Measurements from ENCODE around the gene RUNX1. TPM values are rescaled to one million over a fixed set of nuclear protein-coding genes. Genes with fewer than 3 reads are reported as not detected.

RUNX1 gene
- total and polyA plus RNA-seq, 2 donors (not counting 1 experiment from before 2014, with no cell fraction given) = 26.3 to 73.0 TPM

GRCh38 chr21:35046263-35046624 is 2.9 kb downstream of the RUNX1 start:
- no peak for ATAC-seq (ENCODE audit: low read depth)
- CTCF ChIA-PET = interaction anchor here (1.3 to 10.5 kb wide), 2 partner anchors 157 to 355 kb away, joined by 3 to 131 read pairs; no protein-coding TSS in a partner anchor
- H3K27ac ChIP-seq (ENCODE audit: low read length in 2 of 2) = peak overlapping the region; percentile 78 to 80
- H3K9ac ChIP-seq (ENCODE audit: low read length) = peak overlapping the region; percentile 77
- H3K4me1 ChIP-seq (ENCODE audit: control insufficient read depth in 2 of 2, insufficient read depth in 2 of 2, low read length in 2 of 2) = peaks cover 76 to 79% of the 10 kb centered on the region in 2 donors
- POLR2A ChIA-PET = interaction anchor here (2.5 to 3.3 kb wide), 2 partner anchors 19 to 156 kb away, joined by 19 to 21 read pairs; no protein-coding TSS in a partner anchor
- no peak for TF ChIP-seq EZH2 (IDR thresholded peaks at IDR 0.05; ENCODE audit: borderline replicate concordance, insufficient read depth, low read depth, low read length, poor library complexity, severe bottlenecking)
- TF ChIP-seq, protein P1, sequence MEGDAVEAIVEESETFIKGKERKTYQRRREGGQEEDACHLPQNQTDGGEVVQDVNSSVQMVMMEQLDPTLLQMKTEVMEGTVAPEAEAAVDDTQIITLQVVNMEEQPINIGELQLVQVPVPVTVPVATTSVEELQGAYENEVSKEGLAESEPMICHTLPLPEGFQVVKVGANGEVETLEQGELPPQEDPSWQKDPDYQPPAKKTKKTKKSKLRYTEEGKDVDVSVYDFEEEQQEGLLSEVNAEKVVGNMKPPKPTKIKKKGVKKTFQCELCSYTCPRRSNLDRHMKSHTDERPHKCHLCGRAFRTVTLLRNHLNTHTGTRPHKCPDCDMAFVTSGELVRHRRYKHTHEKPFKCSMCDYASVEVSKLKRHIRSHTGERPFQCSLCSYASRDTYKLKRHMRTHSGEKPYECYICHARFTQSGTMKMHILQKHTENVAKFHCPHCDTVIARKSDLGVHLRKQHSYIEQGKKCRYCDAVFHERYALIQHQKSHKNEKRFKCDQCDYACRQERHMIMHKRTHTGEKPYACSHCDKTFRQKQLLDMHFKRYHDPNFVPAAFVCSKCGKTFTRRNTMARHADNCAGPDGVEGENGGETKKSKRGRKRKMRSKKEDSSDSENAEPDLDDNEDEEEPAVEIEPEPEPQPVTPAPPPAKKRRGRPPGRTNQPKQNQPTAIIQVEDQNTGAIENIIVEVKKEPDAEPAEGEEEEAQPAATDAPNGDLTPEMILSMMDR (IDR thresholded peaks at IDR 0.05) = no peak
- H3K79me2 ChIP-seq (ENCODE audit: control insufficient read depth, insufficient read depth, low read length) = peaks cover 71% of the 10 kb centered on the region
- no peaks in the 10 kb centered on the region for H3K27me3 Mint-ChIP-seq
- peaks cover 36% of the 10 kb centered on the region for H4K20me1 ChIP-seq (ENCODE audit: control insufficient read depth, insufficient read depth, low read length, poor library complexity, severe bottlenecking)
- peak overlapping the region; percentile 90 for H3K4me3 Mint-ChIP-seq
- no peaks in the 10 kb centered on the region for H3K9me3 ChIP-seq (ENCODE audit: control extremely low read depth in 1 of 3, control insufficient read depth in 2 of 3, insufficient read depth in 1 of 3, low read length in 2 of 3)
- peak overlapping the region; percentile 87 for H3K4me2 ChIP-seq (replicated peaks; ENCODE audit: low read depth, low read length, poor library complexity, severe bottlenecking)
- H2AFZ ChIP-seq (ENCODE audit: insufficient read depth, low read depth, low read length, poor library complexity, severe bottlenecking) = peak overlapping the region; percentile 35
- intact Hi-C loops (cut with micrococcal nuclease) = loop anchor here (5.0 to 10.0 kb wide), 3 partner anchors 156 to 1209 kb away; no protein-coding TSS in a partner anchor
- no peaks in the 10 kb centered on the region for H3K27me3 ChIP-seq (replicated peaks in 1 of 4; ENCODE audit: control extremely low read depth in 1 of 4, control insufficient read depth in 3 of 4, insufficient read depth in 4 of 4, low read length in 3 of 4)
- peaks cover 94% of the 10 kb centered on the region for H3K4me1 Mint-ChIP-seq
- H3K4me3 ChIP-seq (ENCODE audit: control extremely low read depth in 1 of 5, extremely low read depth in 1 of 5, insufficient read depth in 1 of 5, low read depth in 2 of 5, low read length in 4 of 5) = peak overlapping the region; percentile 14 to 95 (median 64)
- no peaks in the 10 kb centered on the region for H3K9me3 Mint-ChIP-seq (ENCODE audit: insufficient read depth)
- 2% methylated on average over 6 of the region's 6 CpGs for WGBS (ENCODE audit: insufficient coverage)
- peak overlapping the region; percentile 84 for H3K27ac Mint-ChIP-seq
- peaks cover 0 to 22% of the 10 kb centered on the region in 2 experiments for H3K36me3 ChIP-seq (replicated peaks in 1 of 2; ENCODE audit: control extremely low read depth in 1 of 2, control insufficient read depth in 1 of 2, extremely low read depth in 1 of 2, insufficient read depth in 2 of 2, low read length in 1 of 2)
- DNase-seq = no peak

DNA sequence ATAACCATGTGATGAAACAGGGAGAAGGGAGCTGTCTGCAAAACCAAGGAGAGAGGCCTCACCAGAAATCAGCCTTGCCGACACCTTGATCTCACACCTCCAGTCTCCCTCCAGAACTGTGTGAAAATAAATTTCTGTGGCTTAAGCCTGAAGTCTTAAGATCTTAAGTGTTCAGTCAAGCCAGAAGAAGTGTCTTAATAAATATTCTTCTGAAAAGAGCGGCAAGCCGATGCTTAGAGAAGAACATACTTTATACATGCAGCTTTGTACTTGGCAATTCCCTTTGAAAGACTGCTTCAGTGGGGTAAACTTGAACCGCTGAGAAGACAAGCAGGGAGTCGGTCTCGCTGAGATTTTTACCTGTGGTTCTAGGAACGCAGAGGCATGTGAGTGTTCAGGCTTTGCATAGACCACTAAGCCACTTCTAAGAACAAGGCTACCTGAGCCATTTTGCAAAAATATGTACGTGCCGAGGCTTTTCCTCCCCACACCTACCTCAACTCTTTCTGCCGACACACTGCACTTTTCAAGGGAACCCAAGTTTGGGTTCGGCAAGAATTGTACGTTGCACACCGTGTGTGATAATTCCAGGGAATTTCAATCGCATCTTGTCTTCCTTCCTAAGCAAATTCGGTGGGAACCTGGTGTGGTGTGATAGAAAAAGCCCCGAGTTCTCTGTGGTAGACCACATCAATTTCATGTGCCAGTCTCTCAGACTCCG is 3.4 kb downstream of the RUNX1 start:
- ATAC-seq (ENCODE audit: low read depth) = no peak

More for the DNA sequence above, 3.4 kb downstream of the RUNX1 start:
- Histone ChIP-seq H4K20me1 (ENCODE audit: control insufficient read depth, insufficient read depth, low read length, poor library complexity, severe bottlenecking) (peaks cover 41% of the 10 kb centered on the region), H3K9me3 (ENCODE audit: control extremely low read depth in 1 of 3, control insufficient read depth in 2 of 3, insufficient read depth in 1 of 3, low read length in 2 of 3) (no peaks in the 10 kb centered on the region), H3K4me1 (ENCODE audit: control insufficient read depth in 2 of 2, insufficient read depth in 2 of 2, low read length in 2 of 2) (peaks cover 76 to 79% of the 10 kb centered on the region in 2 donors), H3K4me2 (replicated peaks; ENCODE audit: low read depth, low read length, poor library complexity, severe bottlenecking) (peak overlapping the region; percentile 87), H3K4me3 (ENCODE audit: control extremely low read depth in 1 of 5, extremely low read depth in 1 of 5, insufficient read depth in 1 of 5, low read depth in 2 of 5, low read length in 4 of 5) (peak overlapping the region; percentile 14 to 95 (median 64)), H3K36me3 (replicated peaks in 1 of 2; ENCODE audit: control extremely low read depth in 1 of 2, control insufficient read depth in 1 of 2, extremely low read depth in 1 of 2, insufficient read depth in 2 of 2, low read length in 1 of 2) (peaks cover 0 to 22% of the 10 kb centered on the region in 2 experiments), H3K79me2 (ENCODE audit: control insufficient read depth, insufficient read depth, low read length) (peaks cover 76% of the 10 kb centered on the region), H3K27me3 (replicated peaks in 1 of 4; ENCODE audit: control extremely low read depth in 1 of 4, control insufficient read depth in 3 of 4, insufficient read depth in 4 of 4, low read length in 3 of 4) (no peaks in the 10 kb centered on the region), H2AFZ (ENCODE audit: insufficient read depth, low read depth, low read length, poor library complexity, severe bottlenecking) (peak overlapping the region; percentile 35), H3K9ac (ENCODE audit: low read length) (peak overlapping the region; percentile 77), H3K27ac (ENCODE audit: low read length in 2 of 2) (peak overlapping the region; percentile 78 to 80)
- Mint-ChIP-seq H3K4me3 (peak overlapping the region; percentile 90), H3K27me3 (no peaks in the 10 kb centered on the region), H3K9me3 (ENCODE audit: insufficient read depth) (no peaks in the 10 kb centered on the region), H3K27ac (peak overlapping the region; percentile 84), H3K4me1 (peaks cover 94% of the 10 kb centered on the region)
- POLR2A ChIA-PET = no interaction called here
- TF ChIP-seq EZH2 (IDR thresholded peaks at IDR 0.05; ENCODE audit: borderline replicate concordance, insufficient read depth, low read depth, low read length, poor library complexity, severe bottlenecking) = no peak
- TF ChIP-seq, protein P1 (IDR thresholded peaks at IDR 0.05) = no peak
- WGBS (ENCODE audit: insufficient coverage) = 21% methylated on average over 9 of the region's 17 CpGs
- CTCF ChIA-PET = interaction anchor here (10.5 kb wide), 1 partner anchor 157 kb away, joined by 131 read pairs; no protein-coding TSS in a partner anchor
- peak; percentile 50 for DNase-seq
- intact Hi-C loops (cut with micrococcal nuclease) = loop anchor here (5.0 to 10.0 kb wide), 3 partner anchors 157 to 1209 kb away; no protein-coding TSS in a partner anchor

Measured in B cell (primary cell).